ENCODE measurements around the gene DPCD.

- TF ChIP-seq CTCF (IDR thresholded peaks at IDR 0.05; ENCODE audit: borderline replicate concordance, extremely low read depth, low read length, poor library complexity, severe bottlenecking), result no peak
- no peak for TF ChIP-seq EZH2 (IDR thresholded peaks at IDR 0.05; ENCODE audit: borderline replicate concordance, low read depth, low read length, severe bottlenecking)
These were observed 19.0 kb downstream of the DPCD start for GRCh38 chr10:101607124-101607523.
